ENCODE results near the gene IRF4. TPM values are rescaled to one million over a fixed set of nuclear protein-coding genes. Genes with fewer than 3 reads are reported as not detected.

Gene IRF4
- total and polyA plus RNA-seq, 8 donors = 0.27 to 7.0 (median 0.36) TPM

- no peak overlapping the region for H3K4me3 ChIP-seq
Measured at GRCh38 chr6:379410-380181, 12.0 kb upstream of the IRF4 start.

DNA sequence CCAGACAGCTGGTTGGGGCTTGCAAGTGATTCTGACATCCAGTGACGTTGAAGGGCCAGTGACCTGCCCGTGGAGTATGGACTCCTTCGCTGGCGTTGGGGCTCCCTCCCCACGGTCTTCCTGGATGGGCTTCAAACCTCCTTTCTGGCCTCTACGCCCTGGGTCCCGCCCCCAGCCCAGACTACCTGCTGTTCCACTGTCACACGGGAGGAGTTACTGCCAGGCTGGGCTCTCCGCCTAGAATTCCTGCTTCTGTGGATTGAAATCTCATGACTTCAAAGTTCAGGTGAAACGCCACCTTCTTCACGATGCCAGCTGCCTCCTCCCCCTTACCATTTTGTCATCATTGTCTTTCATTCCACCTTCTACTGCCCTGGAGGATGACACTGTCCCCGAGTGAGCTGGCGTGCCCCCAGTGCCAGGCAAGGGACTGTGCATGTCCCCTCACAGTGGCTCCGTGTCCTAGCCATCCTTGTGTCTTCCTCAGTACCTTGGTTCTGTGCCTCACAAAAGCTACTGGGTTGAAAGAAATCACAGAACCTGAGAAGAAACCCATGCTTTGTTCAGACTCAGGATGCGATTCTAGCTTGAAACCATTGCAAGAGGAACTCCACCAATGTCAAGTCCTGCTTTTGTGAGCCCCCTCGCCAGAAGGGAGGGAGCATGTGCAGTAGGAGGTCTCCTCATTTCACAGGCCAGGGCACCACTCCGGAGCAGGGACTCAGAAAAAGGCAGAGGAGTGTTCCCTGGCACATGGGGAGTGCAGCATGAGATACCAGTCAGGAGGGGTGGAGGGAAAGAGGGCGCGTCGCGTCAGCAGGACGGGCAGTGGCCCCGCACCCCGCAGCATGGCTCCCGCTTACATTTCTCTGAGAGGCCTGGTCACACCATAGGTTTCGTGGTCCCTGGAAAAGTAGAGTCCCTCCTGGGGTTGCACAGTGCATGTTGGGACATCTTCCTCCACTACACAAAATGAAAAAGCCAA lies 11.0 kb upstream of the IRF4 start:
- Histone ChIP-seq H3K4me1 (no peaks in the 10 kb centered on the region), H3K36me3 (no peaks in the 10 kb centered on the region), H3K9me3 (no peaks in the 10 kb centered on the region), H3K27ac (no peak overlapping the region), H3K4me3 (no peak overlapping the region), H3K27me3 (peaks cover 0 to 47% of the 10 kb centered on the region in 2 donors)
- ATAC-seq (no peak), DNase-seq (peak in 1 of 4 donors; percentile 75)
- TF ChIP-seq, protein P1, sequence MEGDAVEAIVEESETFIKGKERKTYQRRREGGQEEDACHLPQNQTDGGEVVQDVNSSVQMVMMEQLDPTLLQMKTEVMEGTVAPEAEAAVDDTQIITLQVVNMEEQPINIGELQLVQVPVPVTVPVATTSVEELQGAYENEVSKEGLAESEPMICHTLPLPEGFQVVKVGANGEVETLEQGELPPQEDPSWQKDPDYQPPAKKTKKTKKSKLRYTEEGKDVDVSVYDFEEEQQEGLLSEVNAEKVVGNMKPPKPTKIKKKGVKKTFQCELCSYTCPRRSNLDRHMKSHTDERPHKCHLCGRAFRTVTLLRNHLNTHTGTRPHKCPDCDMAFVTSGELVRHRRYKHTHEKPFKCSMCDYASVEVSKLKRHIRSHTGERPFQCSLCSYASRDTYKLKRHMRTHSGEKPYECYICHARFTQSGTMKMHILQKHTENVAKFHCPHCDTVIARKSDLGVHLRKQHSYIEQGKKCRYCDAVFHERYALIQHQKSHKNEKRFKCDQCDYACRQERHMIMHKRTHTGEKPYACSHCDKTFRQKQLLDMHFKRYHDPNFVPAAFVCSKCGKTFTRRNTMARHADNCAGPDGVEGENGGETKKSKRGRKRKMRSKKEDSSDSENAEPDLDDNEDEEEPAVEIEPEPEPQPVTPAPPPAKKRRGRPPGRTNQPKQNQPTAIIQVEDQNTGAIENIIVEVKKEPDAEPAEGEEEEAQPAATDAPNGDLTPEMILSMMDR (IDR thresholded peaks at IDR 0.05) = no peak
- intact Hi-C loops (cut with DNase I) = no loop called here

More at GRCh38 chr6:379410-380181, 12.0 kb upstream of the IRF4 start:
- ATAC-seq = no peak
- H3K36me3 ChIP-seq = no peaks in the 10 kb centered on the region
- H3K27ac ChIP-seq = no peak overlapping the region
- intact Hi-C loops (cut with DNase I) = no loop called here
- TF ChIP-seq, protein P1 (IDR thresholded peaks at IDR 0.05) = no peak
- DNase-seq = peak in 1 of 4 donors; percentile 83
- H3K9me3 ChIP-seq = no peaks in the 10 kb centered on the region
- H3K27me3 ChIP-seq = peaks cover 0 to 56% of the 10 kb centered on the region in 2 donors
- H3K4me1 ChIP-seq = no peaks in the 10 kb centered on the region

DNA sequence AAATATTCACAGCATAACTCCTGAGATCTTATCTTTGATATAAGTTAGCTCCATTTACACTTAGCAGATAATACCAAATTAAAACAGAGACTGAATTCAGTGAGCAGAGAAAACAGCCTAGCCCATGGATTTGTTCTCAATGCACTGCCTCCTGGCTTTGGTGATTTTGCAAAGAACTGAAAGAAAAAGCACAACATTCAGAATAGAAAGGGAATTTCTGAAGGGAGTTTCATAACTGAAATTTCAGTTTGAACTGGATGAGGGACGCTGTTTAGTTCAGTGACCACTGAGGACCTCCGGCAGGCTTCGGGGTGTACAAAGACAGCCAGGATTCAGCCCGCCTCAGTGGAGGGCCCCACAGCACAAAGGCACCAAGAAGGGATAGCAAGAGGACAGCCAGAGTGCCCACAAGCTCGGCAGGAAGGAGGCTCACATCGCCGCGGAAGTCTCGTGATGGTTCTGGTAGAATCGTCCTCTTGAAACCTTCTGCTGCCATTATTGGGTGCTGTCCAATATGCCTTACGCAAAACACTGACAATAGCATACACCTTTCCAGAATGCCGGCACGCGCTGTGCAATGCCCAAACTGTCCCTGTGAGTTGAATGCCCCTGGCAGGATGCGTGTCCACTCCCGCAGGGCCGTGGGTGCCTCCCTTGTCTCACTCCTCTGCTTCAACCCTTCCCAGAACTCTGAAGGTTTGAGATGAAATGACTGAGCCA lies 9.7 kb upstream of the IRF4 start:
- no peak for DNase-seq
- Histone ChIP-seq H3K4me1 (no peaks in the 10 kb centered on the region), H3K27ac (no peak overlapping the region), H3K9me3 (no peaks in the 10 kb centered on the region), H3K27me3 (peaks cover 0 to 51% of the 10 kb centered on the region in 2 donors), H3K4me3 (no peak overlapping the region), H3K36me3 (no peaks in the 10 kb centered on the region)
- intact Hi-C loops (cut with DNase I) = no loop called here
- ATAC-seq = no peak
- TF ChIP-seq, protein P1 (IDR thresholded peaks at IDR 0.05) = no peak

DNA sequence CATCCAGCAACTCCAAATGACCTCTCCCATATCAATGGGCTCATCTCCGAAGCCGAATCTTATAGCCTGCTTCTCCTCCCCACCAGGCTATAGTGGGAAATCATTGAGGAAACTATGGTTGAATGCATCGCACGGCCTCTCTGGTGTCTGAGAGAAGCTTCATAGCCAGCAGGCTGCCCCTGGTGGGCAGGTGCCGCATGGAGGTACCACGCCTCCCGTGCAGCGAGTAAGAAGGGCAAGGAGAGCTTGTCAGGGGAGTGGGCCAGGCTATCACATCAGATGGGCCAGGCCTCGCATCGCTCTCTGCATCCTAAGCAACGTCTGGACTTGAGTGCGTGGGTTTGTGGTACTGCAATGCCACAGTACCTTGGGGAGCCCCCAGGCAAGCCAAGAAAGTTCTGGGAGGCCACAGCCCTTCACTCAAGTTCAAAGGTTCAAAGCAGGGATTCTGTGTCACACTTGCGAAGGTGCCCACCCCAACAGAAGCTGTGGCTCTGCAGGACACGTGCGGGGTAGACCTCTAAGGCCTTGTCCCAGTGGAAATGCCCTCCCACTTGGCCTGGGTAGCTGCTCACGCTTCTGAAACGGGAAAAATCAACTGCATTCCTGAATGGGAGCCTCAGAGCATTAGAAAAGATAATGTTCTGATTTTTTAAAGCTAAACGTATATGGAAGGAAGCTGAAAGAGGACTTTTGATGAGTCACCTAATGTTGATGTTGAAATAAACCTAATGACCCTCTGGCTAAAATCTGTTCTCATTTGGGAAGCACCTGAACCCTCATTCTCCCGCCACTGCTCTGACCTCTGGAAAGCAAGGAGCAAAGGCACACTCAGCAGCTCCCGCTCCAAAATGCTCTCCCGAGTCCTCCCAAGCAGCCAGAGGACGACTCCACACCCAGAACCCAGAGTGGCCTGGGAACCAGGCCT lies 8.4 kb upstream of the IRF4 start:
- no peak overlapping the region for H3K4me3 ChIP-seq
- H3K4me1 ChIP-seq = no peaks in the 10 kb centered on the region
- ATAC-seq (no peak), DNase-seq (no peak)
- no peaks in the 10 kb centered on the region for H3K36me3 ChIP-seq
- H3K27ac ChIP-seq = no peak overlapping the region
- peaks cover 0 to 48% of the 10 kb centered on the region in 2 donors for H3K27me3 ChIP-seq
- TF ChIP-seq, protein P1 (IDR thresholded peaks at IDR 0.05) = no peak
- intact Hi-C loops (cut with DNase I) = no loop called here
- H3K9me3 ChIP-seq = no peaks in the 10 kb centered on the region

Data from left lung (tissue), 10 donors.